ENCODE results near the gene VEGFA.

The VEGFA gene

DNA sequence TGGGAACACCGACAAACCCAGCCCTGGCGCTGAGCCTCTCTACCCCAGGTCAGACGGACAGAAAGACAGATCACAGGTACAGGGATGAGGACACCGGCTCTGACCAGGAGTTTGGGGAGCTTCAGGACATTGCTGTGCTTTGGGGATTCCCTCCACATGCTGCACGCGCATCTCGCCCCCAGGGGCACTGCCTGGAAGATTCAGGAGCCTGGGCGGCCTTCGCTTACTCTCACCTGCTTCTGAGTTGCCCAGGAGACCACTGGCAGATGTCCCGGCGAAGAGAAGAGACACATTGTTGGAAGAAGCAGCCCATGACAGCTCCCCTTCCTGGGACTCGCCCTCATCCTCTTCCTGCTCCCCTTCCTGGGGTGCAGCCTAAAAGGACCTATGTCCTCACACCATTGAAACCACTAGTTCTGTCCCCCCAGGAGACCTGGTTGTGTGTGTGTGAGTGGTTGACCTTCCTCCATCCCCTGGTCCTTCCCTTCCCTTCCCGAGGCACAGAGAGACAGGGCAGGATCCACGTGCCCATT is 15.3 kb downstream of the VEGFA start:
- DNase-seq, result no peak

DNA sequence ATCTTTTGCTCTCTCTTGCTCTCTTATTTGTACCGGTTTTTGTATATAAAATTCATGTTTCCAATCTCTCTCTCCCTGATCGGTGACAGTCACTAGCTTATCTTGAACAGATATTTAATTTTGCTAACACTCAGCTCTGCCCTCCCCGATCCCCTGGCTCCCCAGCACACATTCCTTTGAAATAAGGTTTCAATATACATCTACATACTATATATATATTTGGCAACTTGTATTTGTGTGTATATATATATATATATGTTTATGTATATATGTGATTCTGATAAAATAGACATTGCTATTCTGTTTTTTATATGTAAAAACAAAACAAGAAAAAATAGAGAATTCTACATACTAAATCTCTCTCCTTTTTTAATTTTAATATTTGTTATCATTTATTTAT is 15.9 kb downstream of the VEGFA start:
- no peak for DNase-seq

GRCh38 chr6:43786664-43787329 is 16.8 kb downstream of the VEGFA start:
- DNase-seq, result no peak

DNA sequence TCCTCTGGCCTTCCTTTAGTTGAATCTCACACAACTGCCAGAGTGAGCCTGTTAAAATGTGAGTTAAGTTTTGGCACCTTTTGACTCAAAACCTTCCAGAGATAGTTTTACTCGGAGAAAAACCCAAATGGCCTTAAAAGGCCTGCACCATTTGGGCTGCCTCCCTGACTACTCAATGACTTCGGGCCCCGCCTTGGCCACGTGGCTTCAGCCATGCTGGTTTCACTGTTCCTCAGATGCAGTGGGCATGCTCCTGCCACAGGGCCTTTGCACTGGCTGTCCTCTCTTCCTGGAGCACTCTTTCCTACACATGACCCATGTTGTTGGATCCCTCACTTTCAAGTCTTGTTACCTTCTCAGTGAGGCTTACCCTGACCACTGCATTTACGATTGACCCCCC is 18.3 kb downstream of the VEGFA start:
- no peak for DNase-seq

- no peak for DNase-seq
These were observed 19.4 kb downstream of the VEGFA start for GRCh38 chr6:43789447-43789846.

DNA sequence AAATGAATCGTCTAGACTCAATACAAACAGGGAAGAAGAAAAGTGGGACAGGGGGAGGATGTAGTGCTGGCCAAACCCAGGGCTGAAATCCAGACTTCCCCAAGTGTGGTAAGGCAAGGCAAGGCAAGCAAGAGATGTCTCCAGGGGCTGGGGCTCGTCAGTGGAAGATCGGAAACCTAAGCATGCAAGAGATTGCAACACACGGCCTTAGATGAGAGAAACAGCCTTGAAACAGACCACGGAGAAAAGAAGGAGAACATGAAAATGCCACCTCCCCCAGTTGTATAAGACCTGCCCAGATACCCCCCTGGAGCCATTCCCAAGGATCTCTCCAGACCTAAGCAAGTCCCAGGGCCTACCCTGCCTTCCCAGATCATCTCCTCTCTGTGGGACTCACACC is 20.0 kb downstream of the VEGFA start:
- peak; percentile 46 to 78 (median 76) for DNase-seq

DNA sequence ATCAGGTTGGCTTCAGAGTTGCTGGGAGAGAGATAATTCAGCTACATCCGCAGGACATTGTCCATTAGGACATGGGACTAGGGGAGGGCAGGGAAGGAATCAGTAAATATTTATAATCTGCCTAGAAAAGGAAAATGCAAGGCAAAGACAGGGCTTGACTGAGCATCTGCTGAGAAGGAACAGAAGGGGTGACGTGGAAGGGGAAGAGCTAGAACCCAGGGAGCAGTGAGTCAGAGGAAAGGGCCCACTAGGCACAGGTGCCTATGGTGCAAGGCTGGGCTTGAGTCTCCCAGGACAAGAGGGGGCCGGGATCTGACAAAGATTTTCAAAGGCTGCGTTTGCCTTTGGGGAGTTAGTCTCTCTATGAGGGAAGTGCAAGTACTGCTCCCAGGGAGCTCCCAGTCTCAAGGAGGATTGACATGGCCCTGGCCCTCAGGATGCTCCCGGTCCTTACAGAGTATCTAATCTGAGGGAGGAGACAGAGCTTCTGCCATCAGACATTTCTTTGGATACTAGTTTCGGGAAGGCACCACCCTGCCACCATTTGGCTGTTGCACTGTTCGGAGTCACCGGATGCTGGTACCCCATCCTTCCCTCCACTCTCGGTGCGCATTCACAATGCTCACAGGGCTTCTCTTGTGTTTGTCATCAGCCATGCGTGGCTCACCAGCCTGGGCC is 21.9 kb downstream of the VEGFA start:
- peak in 1 of 4 experiments; percentile 21 for DNase-seq

DNA sequence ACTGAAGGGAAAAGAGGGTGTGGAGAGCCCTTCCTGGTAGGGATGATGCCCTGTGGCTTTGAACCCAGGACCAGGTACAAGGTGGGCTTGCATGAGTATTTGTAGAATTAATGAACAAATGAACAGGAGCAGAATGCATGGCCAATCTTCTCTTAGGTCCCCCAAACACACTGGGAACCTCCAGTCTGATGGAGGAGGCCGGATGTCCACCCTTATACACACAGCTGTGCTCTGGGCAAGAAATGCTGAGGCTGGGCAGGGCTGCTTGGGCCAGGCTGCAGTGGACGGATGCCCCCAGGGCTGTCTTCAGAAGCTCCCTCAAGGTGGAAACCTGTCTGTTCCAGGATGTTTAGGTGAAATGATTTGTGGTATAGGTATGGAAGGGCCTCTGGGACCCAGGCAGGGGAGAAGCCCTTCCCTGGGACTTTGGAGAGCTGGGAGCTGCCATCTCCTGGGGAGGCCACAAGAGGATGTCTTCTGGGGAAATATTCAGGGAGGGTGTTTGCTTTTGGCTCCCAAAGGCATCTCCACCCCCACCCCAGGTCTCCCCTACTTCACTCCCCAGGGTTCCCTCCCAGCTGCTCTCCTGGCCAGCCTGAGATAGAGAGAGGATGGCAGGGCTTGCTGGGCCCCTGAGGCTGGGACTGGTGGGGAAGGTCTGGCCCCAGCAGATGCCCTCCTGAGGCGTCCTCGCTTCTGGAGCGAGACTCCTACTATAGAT is 23.3 kb downstream of the VEGFA start:
- no peak for DNase-seq

DNA sequence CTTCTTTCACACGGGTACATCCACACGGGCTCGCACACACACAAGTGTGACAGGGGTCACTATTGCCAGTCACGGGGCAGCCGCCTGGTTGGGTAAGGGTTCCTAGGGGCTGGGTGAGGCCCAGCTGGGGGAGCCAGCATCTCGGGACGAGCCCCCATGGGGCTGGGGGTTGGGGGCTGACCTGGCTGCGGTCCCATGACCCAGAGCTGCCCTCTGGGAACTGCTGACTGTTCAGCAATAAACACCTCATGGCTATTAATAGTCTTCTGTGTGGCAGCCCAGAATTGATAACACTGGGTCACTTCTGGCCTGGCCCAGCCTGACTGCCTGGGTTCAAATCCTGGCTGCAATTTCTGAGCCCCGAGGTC is 23.8 kb downstream of the VEGFA start:
- no peak for DNase-seq

- DNase-seq, result no peak
These were observed 25.4 kb downstream of the VEGFA start for GRCh38 chr6:43795421-43795820.

GRCh38 chr6:43796168-43796567 is 26.2 kb downstream of the VEGFA start:
- DNase-seq, result no peak

DNA sequence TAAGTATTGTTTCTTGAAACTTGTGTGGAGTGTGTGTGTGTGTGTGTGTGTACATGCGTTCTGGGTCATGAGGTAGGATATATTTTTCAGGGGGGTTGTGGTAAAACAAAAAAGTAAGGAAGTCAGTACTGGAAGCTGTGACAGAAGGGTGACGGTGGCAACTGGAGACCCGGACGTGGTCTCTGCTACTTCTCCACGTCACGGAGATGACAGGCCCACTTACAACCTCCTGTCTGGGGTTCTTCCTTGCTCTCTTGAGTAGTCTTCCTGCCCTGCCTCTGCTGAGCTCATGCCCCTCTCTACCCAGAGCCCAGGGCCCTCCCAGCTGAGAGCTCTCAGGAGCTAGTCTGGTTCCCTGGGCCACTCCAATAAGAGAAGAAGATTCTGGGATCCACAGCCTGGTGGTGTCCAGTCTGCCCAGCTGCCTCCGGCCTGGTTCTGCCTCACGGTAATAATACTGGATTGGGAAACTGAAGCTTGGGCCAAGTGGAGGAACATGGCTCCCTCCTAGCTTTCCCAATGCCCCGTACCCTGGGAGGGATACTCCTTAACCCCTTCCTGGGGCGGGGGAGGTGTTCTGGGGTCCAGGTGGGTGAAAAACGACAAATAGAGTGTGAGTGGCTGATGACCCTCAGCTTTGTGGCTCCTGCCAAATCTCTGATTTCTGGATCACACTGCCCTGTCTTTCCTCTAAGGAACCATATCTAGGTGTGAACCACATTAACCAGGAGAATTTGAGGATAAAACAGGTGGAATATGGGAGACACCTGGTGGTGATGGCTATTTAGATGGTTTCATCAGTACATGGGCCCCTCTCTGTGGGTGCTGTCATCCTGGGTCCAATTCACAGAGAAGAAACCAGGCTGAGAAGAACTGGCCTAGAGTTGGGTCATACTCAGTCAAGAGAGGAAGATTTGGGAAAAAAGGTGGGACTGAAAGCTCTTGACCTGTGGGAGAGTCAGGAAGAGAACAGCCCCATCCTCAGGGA is 27.2 kb downstream of the VEGFA start:
- peak in 3 of 4 experiments; percentile 33 to 59 (median 48) for DNase-seq

- DNase-seq, result no peak
These were observed 27.9 kb downstream of the VEGFA start for GRCh38 chr6:43797919-43798318.

GRCh38 chr6:43798688-43799444 is 28.9 kb downstream of the VEGFA start:
- DNase-seq, result peak; percentile 72 to 87 (median 82)

- DNase-seq, result peak; percentile 33 to 65 (median 56)
These were observed 29.7 kb downstream of the VEGFA start for GRCh38 chr6:43799551-43800297.

- DNase-seq, result no peak
These were observed 30.2 kb downstream of the VEGFA start for GRCh38 chr6:43800298-43800623.

DNA sequence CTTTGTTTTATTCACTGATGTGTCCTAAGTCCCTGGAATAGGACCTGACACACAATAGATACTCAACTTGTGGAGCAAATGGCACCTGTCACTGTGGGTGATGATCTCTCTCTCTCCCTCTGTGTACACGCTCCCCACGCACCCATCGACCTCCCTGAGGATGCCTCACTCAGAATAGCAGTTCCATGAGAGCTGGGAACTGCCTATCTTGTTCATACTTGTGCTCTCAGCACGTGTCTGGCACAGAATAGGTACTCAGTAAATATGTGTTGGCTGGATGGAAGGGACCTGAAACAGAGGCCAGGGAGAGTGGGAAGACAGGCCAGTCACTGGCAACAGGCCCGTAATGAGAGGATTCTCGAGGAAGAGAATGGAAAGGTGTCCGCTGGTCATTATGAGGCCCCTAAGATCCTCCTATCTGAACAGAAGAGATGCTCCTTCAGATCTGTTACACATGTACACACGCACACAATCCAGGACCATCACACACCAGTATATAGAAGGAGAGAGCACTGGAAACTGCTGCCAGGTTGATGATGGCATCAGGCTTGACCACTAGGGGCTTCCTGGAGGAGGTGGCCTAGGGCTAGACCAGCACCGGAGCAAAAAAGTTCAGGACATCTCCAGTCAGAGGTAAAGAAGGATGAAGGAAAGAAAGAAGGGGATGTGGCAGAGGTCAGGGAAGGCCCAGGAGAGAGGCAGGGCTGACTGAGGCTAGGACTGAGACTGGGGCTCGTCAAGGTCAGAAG is 30.9 kb downstream of the VEGFA start:
- DNase-seq, result no peak

DNA sequence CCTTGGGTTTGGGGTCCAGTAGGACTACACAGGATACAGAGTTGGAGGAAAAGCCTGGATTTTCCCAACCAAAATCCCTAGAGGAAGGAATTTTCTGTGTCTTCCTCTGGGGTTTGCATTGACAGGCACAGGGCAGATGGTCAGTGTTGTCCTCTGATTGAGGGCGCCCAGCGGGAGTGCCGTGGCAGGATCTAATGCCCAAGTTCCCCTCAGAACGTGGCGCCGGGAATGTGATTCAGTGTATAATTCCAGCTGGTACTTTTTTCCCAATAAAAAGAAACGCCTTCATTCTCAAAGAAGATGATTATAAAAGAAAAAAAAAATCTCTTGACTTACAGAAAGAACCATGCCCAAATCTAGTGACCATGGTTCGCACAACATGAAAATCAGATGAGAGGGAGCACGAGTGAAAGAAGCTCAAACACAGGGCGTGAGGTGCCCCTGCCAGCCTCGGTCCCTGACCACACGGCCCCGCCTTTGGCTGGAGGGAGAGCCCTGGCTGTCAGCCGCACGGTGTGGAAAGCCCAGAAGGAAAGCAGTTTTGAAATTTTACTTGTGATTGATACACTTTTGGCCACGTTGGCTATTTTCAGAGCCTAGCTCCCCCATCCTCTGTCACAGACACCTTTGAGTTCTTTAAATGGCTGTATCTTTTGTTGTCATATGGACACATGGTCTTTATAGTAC is 31.6 kb downstream of the VEGFA start:
- DNase-seq, result peak in 1 of 4 experiments; percentile 30

- peak in 1 of 4 experiments; percentile 49 for DNase-seq
These were observed 33.2 kb downstream of the VEGFA start for GRCh38 chr6:43803055-43803782.
